ENCODE results near the gene MYO1B.
A peak's percentile ranks its signal among the peaks of the same experiment; 100 is the strongest.

The MYO1B gene

DNA sequence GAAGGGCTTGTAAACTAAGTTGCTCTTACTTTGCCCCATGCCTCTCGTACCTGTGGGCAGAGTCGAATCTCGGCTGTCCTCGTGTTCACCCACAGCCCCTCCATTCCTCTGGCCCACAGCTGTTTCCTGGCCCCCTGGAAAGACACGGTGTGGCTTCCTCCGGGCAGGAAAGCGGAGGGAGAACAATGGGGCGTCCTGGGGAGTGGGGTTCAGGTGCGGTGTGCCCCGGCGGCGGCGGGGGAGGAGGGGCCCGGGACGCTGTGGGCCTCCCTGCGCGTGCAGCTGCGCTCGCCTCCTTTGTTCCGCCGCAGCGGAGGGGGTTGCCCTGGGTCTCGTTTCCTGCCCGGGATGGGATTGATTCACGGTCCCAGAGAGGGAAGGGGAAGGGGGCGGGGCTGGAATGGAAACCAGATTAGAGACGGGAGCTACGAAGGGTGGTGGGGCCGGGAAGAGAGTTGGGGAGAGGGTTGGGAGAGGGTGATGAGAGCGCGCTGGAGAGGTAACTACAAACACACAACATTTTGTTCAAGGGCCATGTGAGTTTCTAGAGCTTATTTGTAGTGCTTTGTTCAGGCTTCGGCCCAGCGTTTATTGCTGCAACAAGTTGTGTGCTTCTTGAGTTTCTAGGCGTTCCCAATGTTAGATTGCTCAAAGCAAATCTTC is 796 bp downstream of the MYO1B start:
- Histone ChIP-seq H3K79me2 (ENCODE audit: insufficient read depth, low read length) (peaks cover 55% of the 10 kb centered on the region), H3K4me3 (ENCODE audit: low read length, poor library complexity, severe bottlenecking) (peak overlapping the region; percentile 86), H3K36me3 (ENCODE audit: insufficient read depth, low read length) (no peaks in the 10 kb centered on the region), H4K20me1 (ENCODE audit: insufficient read depth, low read length, poor library complexity, severe bottlenecking) (peaks cover 15% of the 10 kb centered on the region), H3K9me2 (replicated peaks; ENCODE audit: low read depth, low read length) (no peaks in the 10 kb centered on the region), H2AFZ (ENCODE audit: low read length) (peak overlapping the region; percentile 92), H3K4me2 (ENCODE audit: low read depth, low read length, poor library complexity, severe bottlenecking) (peak overlapping the region; percentile 86), H3K27me3 (ENCODE audit: insufficient read depth, low read length, poor library complexity, severe bottlenecking) (no peaks in the 10 kb centered on the region), H3K9me3 (ENCODE audit: insufficient read depth, low read depth, low read length) (no peaks in the 10 kb centered on the region), H3F3A (ENCODE audit: low read depth) (no peaks in the 10 kb centered on the region), H3K9ac (ENCODE audit: low read depth, low read length, poor library complexity, severe bottlenecking) (peak overlapping the region; percentile 79), H3K4me1 (ENCODE audit: insufficient read depth, low read length, poor library complexity, severe bottlenecking) (peaks cover 40% of the 10 kb centered on the region)
- no peak for TF ChIP-seq EZH2phosphoT487 (IDR thresholded peaks at IDR 0.05; ENCODE audit: borderline replicate concordance)
- TF ChIP-seq, protein P1, sequence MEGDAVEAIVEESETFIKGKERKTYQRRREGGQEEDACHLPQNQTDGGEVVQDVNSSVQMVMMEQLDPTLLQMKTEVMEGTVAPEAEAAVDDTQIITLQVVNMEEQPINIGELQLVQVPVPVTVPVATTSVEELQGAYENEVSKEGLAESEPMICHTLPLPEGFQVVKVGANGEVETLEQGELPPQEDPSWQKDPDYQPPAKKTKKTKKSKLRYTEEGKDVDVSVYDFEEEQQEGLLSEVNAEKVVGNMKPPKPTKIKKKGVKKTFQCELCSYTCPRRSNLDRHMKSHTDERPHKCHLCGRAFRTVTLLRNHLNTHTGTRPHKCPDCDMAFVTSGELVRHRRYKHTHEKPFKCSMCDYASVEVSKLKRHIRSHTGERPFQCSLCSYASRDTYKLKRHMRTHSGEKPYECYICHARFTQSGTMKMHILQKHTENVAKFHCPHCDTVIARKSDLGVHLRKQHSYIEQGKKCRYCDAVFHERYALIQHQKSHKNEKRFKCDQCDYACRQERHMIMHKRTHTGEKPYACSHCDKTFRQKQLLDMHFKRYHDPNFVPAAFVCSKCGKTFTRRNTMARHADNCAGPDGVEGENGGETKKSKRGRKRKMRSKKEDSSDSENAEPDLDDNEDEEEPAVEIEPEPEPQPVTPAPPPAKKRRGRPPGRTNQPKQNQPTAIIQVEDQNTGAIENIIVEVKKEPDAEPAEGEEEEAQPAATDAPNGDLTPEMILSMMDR (conservative IDR thresholded peaks at IDR 0.05; ENCODE audit: low read length) = no peak

DNA sequence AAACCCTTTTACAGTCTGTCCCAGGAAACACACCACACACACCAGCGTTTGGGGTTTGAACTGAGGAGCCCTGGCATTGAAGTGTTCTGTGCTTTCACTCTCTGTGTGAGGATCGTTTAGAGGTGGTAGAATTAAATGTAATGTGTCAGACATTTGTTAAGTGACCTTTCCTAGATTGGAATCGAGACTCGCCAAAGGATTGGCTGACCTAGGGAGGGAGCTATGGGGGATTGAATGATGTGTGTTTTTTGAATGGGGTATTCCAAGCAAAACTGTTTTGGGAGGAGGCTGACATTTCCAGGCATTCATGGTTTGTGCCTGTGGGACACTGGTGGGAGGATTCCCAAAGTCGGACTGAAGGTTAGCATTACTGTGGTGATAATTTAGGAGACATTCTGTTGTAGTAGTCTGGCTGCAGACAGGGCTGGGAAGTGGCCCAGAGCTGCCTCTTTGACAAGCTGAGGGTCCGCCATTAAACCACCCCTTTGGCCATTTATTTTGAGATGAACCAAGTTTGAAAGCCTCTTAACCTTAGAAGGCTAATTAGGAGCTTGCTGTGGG is 1.7 kb downstream of the MYO1B start:
- H2AFZ ChIP-seq (ENCODE audit: low read length) = no peak overlapping the region
- H3K9ac ChIP-seq (ENCODE audit: low read depth, low read length, poor library complexity, severe bottlenecking) = peak overlapping the region; percentile 79
- no peaks in the 10 kb centered on the region for H3K9me3 ChIP-seq (ENCODE audit: insufficient read depth, low read depth, low read length)
- TF ChIP-seq, protein P1 (conservative IDR thresholded peaks at IDR 0.05; ENCODE audit: low read length) = no peak
- no peak for TF ChIP-seq EZH2phosphoT487 (IDR thresholded peaks at IDR 0.05; ENCODE audit: borderline replicate concordance)
- H3K4me1 ChIP-seq (ENCODE audit: insufficient read depth, low read length, poor library complexity, severe bottlenecking) = peaks cover 42% of the 10 kb centered on the region
- H4K20me1 ChIP-seq (ENCODE audit: insufficient read depth, low read length, poor library complexity, severe bottlenecking) = peaks cover 17% of the 10 kb centered on the region
- no peaks in the 10 kb centered on the region for H3K27me3 ChIP-seq (ENCODE audit: insufficient read depth, low read length, poor library complexity, severe bottlenecking)
- H3K36me3 ChIP-seq (ENCODE audit: insufficient read depth, low read length) = no peaks in the 10 kb centered on the region
- H3K4me3 ChIP-seq (ENCODE audit: low read length, poor library complexity, severe bottlenecking) = peak overlapping the region; percentile 86
- no peaks in the 10 kb centered on the region for H3F3A ChIP-seq (ENCODE audit: low read depth)
- H3K79me2 ChIP-seq (ENCODE audit: insufficient read depth, low read length) = peaks cover 64% of the 10 kb centered on the region
- peak overlapping the region; percentile 86 for H3K4me2 ChIP-seq (ENCODE audit: low read depth, low read length, poor library complexity, severe bottlenecking)
- H3K9me2 ChIP-seq (replicated peaks; ENCODE audit: low read depth, low read length) = no peaks in the 10 kb centered on the region

DNA sequence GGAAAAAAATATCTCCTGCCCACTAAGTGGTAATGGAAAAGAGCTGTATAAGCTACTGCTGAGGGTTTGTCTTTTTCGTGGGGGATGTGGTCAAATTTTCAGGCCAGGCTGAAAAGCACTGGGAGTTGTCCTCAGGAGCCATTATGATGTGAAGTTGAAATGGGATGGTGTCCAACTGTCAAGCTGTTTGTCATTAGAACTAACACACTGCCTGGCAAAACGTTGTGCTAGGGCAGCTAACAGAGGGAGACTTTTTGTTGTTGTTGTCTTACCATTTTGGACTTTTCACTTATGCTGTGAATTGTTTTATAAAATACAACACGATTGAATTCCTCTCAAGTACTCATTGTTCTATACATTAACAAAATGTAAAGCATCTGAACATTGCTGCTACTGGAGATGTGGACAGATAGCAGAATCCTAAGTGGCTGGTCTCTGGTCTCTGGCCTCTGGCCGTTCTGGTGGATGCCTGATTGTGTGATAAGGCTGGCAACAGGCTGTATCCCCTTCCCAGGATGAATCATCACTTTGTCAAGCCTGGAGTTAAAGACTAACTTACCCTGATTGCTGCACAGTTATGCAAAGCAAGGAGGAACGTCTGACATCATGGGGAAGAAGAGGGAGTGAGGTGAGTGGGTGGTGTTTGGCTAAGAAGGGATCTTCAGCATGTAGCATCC is 2.3 kb downstream of the MYO1B start:
- H3K27me3 ChIP-seq (ENCODE audit: insufficient read depth, low read length, poor library complexity, severe bottlenecking) = no peaks in the 10 kb centered on the region
- H2AFZ ChIP-seq (ENCODE audit: low read length) = no peak overlapping the region
- H3K4me3 ChIP-seq (ENCODE audit: low read length, poor library complexity, severe bottlenecking) = peak overlapping the region; percentile 86
- H4K20me1 ChIP-seq (ENCODE audit: insufficient read depth, low read length, poor library complexity, severe bottlenecking) = peaks cover 23% of the 10 kb centered on the region
- H3K9ac ChIP-seq (ENCODE audit: low read depth, low read length, poor library complexity, severe bottlenecking) = peak overlapping the region; percentile 79
- H3K36me3 ChIP-seq (ENCODE audit: insufficient read depth, low read length) = no peaks in the 10 kb centered on the region
- TF ChIP-seq, protein P1 (conservative IDR thresholded peaks at IDR 0.05; ENCODE audit: low read length) = no peak
- no peak for TF ChIP-seq EZH2phosphoT487 (IDR thresholded peaks at IDR 0.05; ENCODE audit: borderline replicate concordance)
- peak overlapping the region; percentile 86 for H3K4me2 ChIP-seq (ENCODE audit: low read depth, low read length, poor library complexity, severe bottlenecking)
- peaks cover 48% of the 10 kb centered on the region for H3K4me1 ChIP-seq (ENCODE audit: insufficient read depth, low read length, poor library complexity, severe bottlenecking)
- H3F3A ChIP-seq (ENCODE audit: low read depth) = no peaks in the 10 kb centered on the region
- peaks cover 70% of the 10 kb centered on the region for H3K79me2 ChIP-seq (ENCODE audit: insufficient read depth, low read length)
- H3K9me2 ChIP-seq (replicated peaks; ENCODE audit: low read depth, low read length) = no peaks in the 10 kb centered on the region
- no peaks in the 10 kb centered on the region for H3K9me3 ChIP-seq (ENCODE audit: insufficient read depth, low read depth, low read length)

All from Loucy (cell line).